Dedifferentiated amniotic fluid mesenchymal stem cell (primary cell): ENCODE measurements around the gene HOGA1.
"Not testable (repeated sequence)": the region's sequence is repeated elsewhere in the genome, so short reads cannot be mapped to it uniquely, and the experiment has no call there.

ENCODE experiments used
- DNase-seq: peaks from one replicate; pipeline ENCODE4 v3.0.0-alpha.2; 2016; ENCODE audit errors: extremely low spot score

The HOGA1 gene

DNA sequence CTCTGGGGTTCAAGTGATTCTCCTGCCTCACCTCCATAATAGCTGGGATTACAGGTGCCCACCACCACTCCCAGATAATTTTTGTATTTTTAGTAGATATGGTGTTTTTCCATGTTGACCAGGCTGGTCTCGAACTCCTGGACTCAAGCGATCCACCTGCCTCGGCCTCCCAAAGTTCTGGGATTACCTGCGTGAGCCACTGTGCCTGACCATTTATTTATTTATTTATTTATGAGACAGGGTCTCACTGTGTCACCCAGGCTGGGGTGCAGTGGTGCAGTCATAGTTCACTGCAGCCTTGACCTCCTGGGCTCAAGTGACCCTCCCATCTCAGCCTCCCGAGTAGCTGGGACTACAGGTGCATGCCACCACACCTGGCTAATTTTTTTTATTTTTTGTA, 29.9 kb upstream of the HOGA1 start:
- not testable (repeated sequence) for DNase-seq

DNA sequence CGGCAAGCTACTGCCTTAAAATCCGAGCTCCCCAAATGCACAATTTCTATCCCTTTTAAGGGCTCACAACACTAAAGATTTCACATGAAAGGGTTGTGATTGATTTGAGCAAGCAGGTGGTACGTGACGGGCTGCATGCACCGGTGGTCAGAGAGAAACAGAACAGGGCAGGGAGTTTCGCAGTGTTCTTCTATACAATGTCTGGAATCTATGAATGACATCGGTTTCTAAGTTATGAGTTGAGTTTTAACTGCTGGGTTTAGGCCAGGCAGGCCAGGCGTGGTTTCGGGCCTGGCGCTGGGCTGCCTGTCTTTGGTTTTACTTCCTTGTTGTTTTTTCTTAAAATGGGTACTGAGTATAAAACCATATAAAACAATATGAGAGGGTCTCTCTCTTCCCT, 28.6 kb upstream of the HOGA1 start:
- not testable (repeated sequence) for DNase-seq

- not testable (repeated sequence) for DNase-seq
Observed at GRCh38 chr10:97560731-97561381, 23.3 kb upstream of the HOGA1 start.

- DNase-seq: not testable (repeated sequence)
Observed at GRCh38 chr10:97561386-97562077, 22.7 kb upstream of the HOGA1 start.

GRCh38 chr10:97562329-97562728, 21.9 kb upstream of the HOGA1 start:
- not testable (repeated sequence) for DNase-seq

- DNase-seq: no peak
Observed at GRCh38 chr10:97563337-97563736, 20.9 kb upstream of the HOGA1 start.

DNA sequence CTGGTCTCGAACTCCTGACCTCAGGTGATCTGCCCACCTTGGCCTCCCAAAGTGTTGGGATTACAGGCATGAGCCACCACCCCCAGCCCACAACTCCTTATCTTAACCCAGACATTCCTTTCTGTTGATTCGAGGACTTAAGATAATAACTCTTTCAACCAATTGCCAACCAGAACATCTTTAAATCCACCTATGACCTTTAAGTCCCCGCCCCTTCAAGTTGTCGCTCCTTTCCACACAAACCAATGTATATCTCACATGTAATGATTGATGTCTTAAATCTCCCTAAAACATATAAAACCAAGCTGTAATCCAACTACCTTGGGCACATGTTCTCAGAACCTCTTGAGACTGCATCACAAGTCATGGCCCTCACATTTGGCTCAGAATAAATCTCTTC, 19.4 kb upstream of the HOGA1 start:
- DNase-seq: no peak

DNA sequence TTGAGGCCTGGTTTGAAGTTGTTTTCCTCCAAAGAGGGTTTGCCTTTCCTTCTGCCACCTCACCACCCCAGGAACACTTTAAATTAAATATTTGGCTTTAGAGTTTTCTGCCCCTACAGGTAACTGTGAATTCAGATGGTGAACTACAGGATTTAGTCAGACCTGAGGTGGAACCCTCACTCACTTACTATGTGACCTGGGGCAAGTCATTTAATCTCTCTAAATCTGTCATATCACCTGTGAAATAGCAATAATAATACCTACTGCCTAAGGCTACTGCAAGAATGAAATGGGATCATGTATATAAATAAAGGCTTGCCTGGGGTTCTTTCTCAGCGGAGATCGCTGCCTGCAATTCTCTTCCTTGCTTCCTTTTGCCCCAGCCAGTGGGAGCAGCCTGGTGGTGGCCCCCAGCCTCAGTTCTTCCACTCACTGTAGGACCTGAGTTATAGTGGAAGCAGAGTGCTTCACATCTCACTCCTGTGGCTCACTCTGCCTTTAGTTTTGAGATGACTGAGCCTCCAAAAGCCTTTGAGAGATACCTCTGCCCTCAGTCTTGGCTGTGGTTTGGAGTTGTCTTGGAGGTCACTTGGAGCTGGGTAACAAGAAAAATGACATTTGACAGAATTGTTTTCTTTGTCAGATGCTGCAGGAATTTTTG, 17.7 kb upstream of the HOGA1 start:
- no peak for DNase-seq

GRCh38 chr10:97567891-97568290, 16.3 kb upstream of the HOGA1 start:
- no peak for DNase-seq

- no peak for DNase-seq
Observed at GRCh38 chr10:97570146-97570788, 13.9 kb upstream of the HOGA1 start.

GRCh38 chr10:97570789-97571471, 13.3 kb upstream of the HOGA1 start:
- DNase-seq: no peak

GRCh38 chr10:97571622-97572021, 12.6 kb upstream of the HOGA1 start:
- no peak for DNase-seq

- DNase-seq: peak; percentile 70
Observed at GRCh38 chr10:97572214-97572989, 11.8 kb upstream of the HOGA1 start, which contains the start of gene ANKRD2. Gene ANKRD2 (plus strand): TSS chr10:97572779. CDS start chr10:97572789, 10 bp downstream.

GRCh38 chr10:97573021-97573420, 11.2 kb upstream of the HOGA1 start:
- no peak for DNase-seq

DNA sequence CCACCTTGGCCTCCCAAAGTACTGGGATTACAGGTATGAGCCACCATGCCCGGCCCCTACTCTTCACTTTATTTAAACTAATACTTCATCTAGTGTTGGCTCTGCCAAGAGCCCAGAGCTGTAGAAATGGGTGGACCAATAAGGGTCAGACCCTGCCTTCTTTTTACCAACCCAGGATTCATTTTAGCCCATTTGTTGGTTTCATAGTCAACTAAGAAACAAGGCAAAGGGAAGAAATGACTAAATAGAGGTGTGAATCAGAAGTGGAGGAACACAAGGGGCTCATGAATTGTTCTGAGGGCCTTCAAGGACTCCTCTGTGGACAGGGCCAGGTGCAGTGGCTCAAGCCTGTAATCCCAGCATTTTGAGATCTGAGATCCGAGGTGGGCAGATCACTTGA, 10.5 kb upstream of the HOGA1 start:
- no peak for DNase-seq

DNA sequence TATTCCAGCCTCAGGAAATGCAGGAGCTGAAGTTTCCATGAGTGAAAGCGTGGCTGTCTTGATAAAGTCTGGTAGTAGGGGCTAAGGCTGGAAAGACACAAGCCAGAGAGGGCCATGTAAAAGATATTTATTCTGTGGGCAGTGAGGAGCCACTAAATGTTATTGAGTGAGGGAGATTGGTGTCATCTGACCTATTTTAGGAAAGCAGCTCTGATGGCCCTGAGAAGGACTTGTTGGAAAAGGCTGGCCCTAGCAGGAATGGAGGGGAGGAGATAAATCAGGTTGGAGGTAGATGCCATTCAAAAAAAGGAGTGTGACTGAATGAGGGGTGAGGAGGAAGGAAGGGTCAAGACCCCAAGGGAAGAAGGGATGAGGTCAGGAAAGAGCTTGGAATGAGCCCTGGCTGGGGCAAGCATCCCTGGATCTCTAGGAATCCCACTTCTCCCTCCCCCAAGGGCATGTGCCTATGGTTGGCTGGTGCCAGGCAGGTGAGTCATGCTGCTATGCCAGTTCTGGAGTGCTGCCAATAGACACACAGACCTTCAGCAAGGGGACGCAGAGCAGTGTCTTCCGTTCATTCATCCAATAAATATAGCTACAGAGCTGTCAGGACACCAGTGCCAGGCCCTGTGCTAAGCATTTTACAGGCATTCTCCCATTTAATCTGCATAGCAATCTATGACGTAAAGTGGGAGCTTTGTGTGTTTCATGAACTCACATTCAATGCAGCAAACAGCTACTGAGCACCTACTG, 9.6 kb upstream of the HOGA1 start:
- peak; percentile 68 for DNase-seq

DNA sequence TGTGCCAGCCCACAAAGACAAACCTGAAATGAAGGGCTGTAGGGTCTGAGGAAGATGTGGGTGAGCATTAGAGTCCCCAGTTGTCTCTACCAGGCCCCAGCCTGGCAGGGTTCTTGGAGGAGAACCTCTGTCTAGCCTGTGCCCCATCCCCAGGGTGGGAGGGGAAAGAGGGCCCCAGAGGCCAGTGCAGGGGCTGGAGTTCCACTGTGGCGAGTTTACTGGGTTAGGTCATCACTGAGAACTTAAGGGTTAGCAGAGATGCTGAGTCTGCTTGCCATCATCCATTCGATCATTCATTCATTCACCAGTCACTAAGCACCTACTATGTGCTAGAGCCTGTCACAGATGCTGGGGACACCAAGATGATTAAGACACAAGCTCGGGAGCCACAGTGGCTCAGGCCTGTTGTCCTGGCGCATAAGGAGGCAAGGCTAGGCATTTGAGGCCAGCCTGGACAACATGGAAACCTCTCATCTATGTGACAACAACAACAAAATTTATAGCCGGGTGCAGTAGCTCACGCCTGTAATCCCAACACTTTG, 9.0 kb upstream of the HOGA1 start:
- no peak for DNase-seq

DNA sequence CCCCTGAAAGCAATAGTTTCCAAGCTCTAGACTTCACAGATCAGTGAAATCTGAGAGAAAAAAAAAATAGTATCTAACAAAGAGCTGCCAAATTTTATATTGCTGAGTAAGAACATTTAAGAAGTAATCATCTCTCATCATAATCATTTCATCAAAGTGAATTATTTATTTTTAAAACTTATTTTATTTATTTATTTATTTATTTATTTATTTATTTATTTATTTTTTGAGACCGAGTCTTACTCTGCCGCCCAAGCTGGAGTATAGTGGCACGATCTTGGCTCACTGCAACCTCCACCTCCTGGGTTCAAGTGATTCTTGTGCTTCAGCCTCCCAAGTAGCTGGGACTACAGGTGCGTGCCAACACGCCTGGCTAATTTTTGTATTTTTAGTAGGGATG, 7.7 kb upstream of the HOGA1 start:
- DNase-seq: not testable (repeated sequence)

DNA sequence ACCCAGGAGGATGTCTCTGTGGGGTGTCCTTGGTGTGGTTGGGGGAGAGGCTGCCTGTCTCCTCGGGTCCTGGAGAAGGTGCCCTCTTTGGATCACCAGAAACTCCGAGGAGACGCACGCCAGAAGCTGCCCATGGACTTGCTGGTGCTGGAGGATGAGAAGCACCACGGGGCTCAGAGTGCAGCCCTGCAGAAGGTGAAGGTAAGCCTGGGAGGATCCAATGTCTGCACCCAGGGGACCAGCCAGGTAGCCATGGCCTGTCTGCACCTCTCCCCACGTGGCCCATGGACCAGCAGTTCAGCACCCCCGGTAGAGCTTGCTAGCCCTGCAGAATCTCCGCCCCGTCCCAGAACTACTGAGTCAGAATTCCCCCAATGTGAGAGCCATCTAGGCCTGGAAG, 6.5 kb upstream of the HOGA1 start:
- DNase-seq: no peak
